Colonic mucosa (tissue), 4 donors: ENCODE data around the gene AFTPH. TPM values are rescaled to one million over a fixed set of nuclear protein-coding genes. Genes with fewer than 3 reads are reported as not detected.

Experiments used
- DNase-seq: peaks from one replicate; pipeline ENCODE4 v3.0.0-alpha.2; 2020
- H3K27ac ChIP-seq: fragments of 200-600 bp; one replicate; pipeline ENCODE4 v1.8.0; 2021
- H3K27me3 ChIP-seq: fragments of 200-600 bp; one replicate; pipeline ENCODE4 v1.8.0; 2021
- H3K36me3 ChIP-seq: fragments of 200-600 bp; one replicate; pipeline ENCODE4 v1.8.0; 2021
- H3K4me1 ChIP-seq: fragments of 200-600 bp; one replicate; pipeline ENCODE4 v1.8.0; 2021; ENCODE audit warnings: mild to moderate bottlenecking
- H3K4me3 ChIP-seq: fragments of 200-600 bp; one replicate; pipeline ENCODE4 v1.8.0; 2021
- H3K9ac ChIP-seq, 2 donors: one replicate each; pipeline ENCODE4 v1.7.0; 2013; ENCODE audit warnings: control low read depth in 2 of 2, low read depth in 2 of 2, low read length in 2 of 2
- H3K9me3 ChIP-seq: fragments of 200-600 bp; one replicate; pipeline ENCODE4 v1.8.0; 2021
- CTCF ChIP-seq: fragments of 200-600 bp; IDR thresholded peaks from one replicate; pipeline ENCODE4 v1.8.0; 2022; ENCODE audit warnings: antibody characterized with exemption, mild to moderate bottlenecking
- intact Hi-C: fragments of 100-400 bp; cut with DNase I; formaldehyde crosslinking; loops from one replicate; pipeline ENCODE4 v1.14.1; 2022
- microRNA-seq: library from miRNA; unstranded; fragments of <30 nt; microRNA quantifications from one replicate; pipeline ENCODE4, GENCODE V29; 2019
- total RNA-seq, 2 donors: library from RNA; stranded (reverse); fragmentation: NEBNext Ultra II Directional in 1 of 2; extraction: Animal tissue kit (Norgen Biotek cat#: 25700) in 1 of 2; gene quantifications; one replicate each; pipeline ENCODE4 v1.2.1, GENCODE V29; 2021
- donor health status: healthy.
- donor health status: DM: no; HTN: no; CAD: no.
- donor health status: DM: no; HTN: no; CAD: no.

AFTPH gene
- total RNA-seq, 2 donors from 2014 or later: 49.4 to 67.3 TPM

DNA sequence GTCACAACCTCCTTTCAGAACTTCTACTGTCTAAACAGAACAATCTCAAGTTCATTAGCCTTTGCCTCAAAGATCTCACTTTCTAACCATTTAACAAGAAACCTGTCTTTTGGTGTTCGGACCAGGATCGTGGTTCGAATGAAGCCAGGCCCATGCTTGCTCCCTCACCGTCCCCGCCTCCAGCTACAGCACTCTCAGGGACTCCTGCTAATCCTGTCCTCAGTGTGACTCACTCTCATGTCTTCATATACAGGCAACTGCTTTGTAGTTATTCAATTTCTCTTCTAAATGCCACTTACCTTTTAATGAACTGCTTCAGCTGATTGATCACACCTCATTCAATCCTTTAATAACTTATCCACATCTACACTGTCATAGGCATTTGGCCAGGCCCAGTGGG, 113.8 kb downstream of the AFTPH start:
- Histone ChIP-seq H3K27ac (no peak overlapping the region), H3K9ac (no peak overlapping the region), H3K4me1 (no peaks in the 10 kb centered on the region), H3K9me3 (no peaks in the 10 kb centered on the region), H3K27me3 (no peaks in the 10 kb centered on the region), H3K36me3 (peaks cover 7% of the 10 kb centered on the region), H3K4me3 (no peak overlapping the region)
- intact Hi-C loops: no loop called here
- DNase-seq: no peak
- TF ChIP-seq CTCF: no peak

- H3K36me3 ChIP-seq: peaks cover 7% of the 10 kb centered on the region
- no peak for TF ChIP-seq CTCF
- no peaks in the 10 kb centered on the region for H3K27me3 ChIP-seq
- no peak overlapping the region for H3K4me3 ChIP-seq
- DNase-seq: no peak
- H3K9me3 ChIP-seq: no peaks in the 10 kb centered on the region
- no peak overlapping the region for H3K9ac ChIP-seq
- intact Hi-C loops: no loop called here
- no peak overlapping the region for H3K27ac ChIP-seq
- no peaks in the 10 kb centered on the region for H3K4me1 ChIP-seq
Observed at GRCh38 chr2:64638502-64639120, 114.5 kb downstream of the AFTPH start.

DNA sequence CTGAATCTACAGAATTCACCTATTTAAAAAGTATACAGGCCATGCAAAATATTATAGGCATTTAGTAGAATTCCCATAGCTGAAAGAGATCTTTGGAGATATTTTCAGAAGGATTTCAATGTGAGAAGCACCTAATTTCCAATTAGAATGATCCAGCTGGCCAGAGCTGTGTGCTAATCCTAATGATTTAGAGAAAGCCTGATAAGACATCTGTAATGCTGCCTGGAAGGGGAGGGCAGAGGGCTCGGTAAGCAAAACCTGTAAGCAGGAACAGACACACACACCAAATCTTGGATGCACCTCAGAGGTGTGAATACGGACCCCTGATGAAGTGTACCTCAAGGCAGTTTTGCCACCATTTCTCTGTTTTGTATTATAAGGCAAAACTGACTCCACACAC, 115.6 kb downstream of the AFTPH start:
- Histone ChIP-seq H3K27me3 (no peaks in the 10 kb centered on the region), H3K9me3 (no peaks in the 10 kb centered on the region), H3K9ac (no peak overlapping the region), H3K4me3 (no peak overlapping the region), H3K36me3 (peaks cover 7% of the 10 kb centered on the region), H3K4me1 (no peaks in the 10 kb centered on the region), H3K27ac (no peak overlapping the region)
- no peak for DNase-seq
- intact Hi-C loops: no loop called here
- TF ChIP-seq CTCF: no peak

GRCh38 chr2:64640153-64641044, 116.3 kb downstream of the AFTPH start:
- H3K27ac ChIP-seq: no peak overlapping the region
- H3K27me3 ChIP-seq: no peaks in the 10 kb centered on the region

GRCh38 chr2:64641599-64641998, 117.5 kb downstream of the AFTPH start:
- TF ChIP-seq CTCF: no peak
- Histone ChIP-seq H3K9ac (no peak overlapping the region), H3K27ac (no peak overlapping the region), H3K36me3 (no peaks in the 10 kb centered on the region), H3K27me3 (no peaks in the 10 kb centered on the region), H3K4me1 (no peaks in the 10 kb centered on the region), H3K9me3 (no peaks in the 10 kb centered on the region), H3K4me3 (no peak overlapping the region)
- no peak for DNase-seq
- intact Hi-C loops: no loop called here

More at GRCh38 chr2:64640153-64641044, 116.3 kb downstream of the AFTPH start:
- peaks cover 1% of the 10 kb centered on the region for H3K36me3 ChIP-seq
- intact Hi-C loops: no loop called here
- no peak for DNase-seq
- no peak overlapping the region for H3K4me3 ChIP-seq
- H3K9me3 ChIP-seq: no peaks in the 10 kb centered on the region
- no peak for TF ChIP-seq CTCF
- H3K9ac ChIP-seq: no peak overlapping the region
- H3K4me1 ChIP-seq: no peaks in the 10 kb centered on the region

Small RNA genes lying within 50 kb of the gene (microRNA-seq; reads per million reads assigned to microRNA genes)
- gene MIR4434: not detected

Other genes starting within 250 kb of the AFTPH start
- gene LGALSL, start 70.2 kb upstream of the AFTPH start, total RNA-seq: 10 to 100 TPM; 26.4 to 34.8 TPM
- gene SERTAD2, start 129.6 kb downstream of the AFTPH start, total RNA-seq: 10 to 100 TPM; 11.2 to 20.7 TPM